Endothelial cell of umbilical vein (primary cell): ENCODE measurements around the gene SLC25A41.

Experiments
- CTCF ChIP-seq, 2 donors: IDR thresholded peaks; 1 replicate in 1 of 2; 2 replicates in 1 of 2; pipeline ENCODE4 v1.5.1; 2011; ENCODE audit warnings: low read length in 2 of 2, mild to moderate bottlenecking in 2 of 2, moderate library complexity in 2 of 2, control low read depth in 1 of 2, inconsistent platforms in 1 of 2, low read depth in 1 of 2; ENCODE audit not compliant: insufficient read depth in 1 of 2; ENCODE audit errors: extremely low read depth in 1 of 2
- EZH2 ChIP-seq: IDR thresholded peaks from 2 replicates; pipeline ENCODE4 v1.6.1; 2012; ENCODE audit warnings: borderline replicate concordance, low read depth, mild to moderate bottlenecking, moderate library complexity, low read length, inconsistent platforms; ENCODE audit not compliant: severe bottlenecking
- GATA2 ChIP-seq: IDR thresholded peaks from 2 replicates; pipeline ENCODE4 v1.7.0; 2011; ENCODE audit warnings: low read depth, mild to moderate bottlenecking, moderate library complexity, mixed read lengths, low read length; ENCODE audit not compliant: insufficient read length, insufficient read depth
- JUN ChIP-seq: IDR thresholded peaks from 2 replicates; pipeline ENCODE4 v1.6.1; 2011; ENCODE audit warnings: borderline replicate concordance, low read depth; ENCODE audit not compliant: insufficient read length, insufficient read depth
- MAX ChIP-seq: IDR thresholded peaks from 2 replicates; pipeline ENCODE4 v1.6.1; 2011; ENCODE audit not compliant: insufficient read depth, insufficient read length
- POLR2A ChIP-seq: IDR thresholded peaks from 2 replicates; pipeline ENCODE4 v1.6.1; 2012; ENCODE audit warnings: low read depth, mild to moderate bottlenecking, control low read depth, low read length
- POLR2AphosphoS5 ChIP-seq: IDR thresholded peaks from 2 replicates; pipeline ENCODE4 v1.6.1; 2012; ENCODE audit warnings: low read depth, mild to moderate bottlenecking, control low read depth, low read length, moderate library complexity; ENCODE audit not compliant: insufficient read depth

GRCh38 chr19:6475321-6476108 lies 42.0 kb upstream of the SLC25A41 start:
- TF ChIP-seq JUN (no peak), MAX (peak; percentile 44), CTCF (IDR thresholded peaks at IDR 0.05; ENCODE audit: extremely low read depth in 1 of 2, insufficient read depth in 1 of 2, low read depth in 1 of 2, low read length in 2 of 2) (no peak), POLR2A (no peak), POLR2AphosphoS5 (no peak), GATA2 (no peak), EZH2 (peak; percentile 50)
